Activated naive CD4-positive, alpha-beta T cell (primary cell): ENCODE measurements around the gene TTN.

Experiments used
- DNase-seq, 4 experiments: peaks; one replicate each; lab custom pipeline; 2025; lab: John Stamatoyannopoulos, UW

Gene TTN

DNA sequence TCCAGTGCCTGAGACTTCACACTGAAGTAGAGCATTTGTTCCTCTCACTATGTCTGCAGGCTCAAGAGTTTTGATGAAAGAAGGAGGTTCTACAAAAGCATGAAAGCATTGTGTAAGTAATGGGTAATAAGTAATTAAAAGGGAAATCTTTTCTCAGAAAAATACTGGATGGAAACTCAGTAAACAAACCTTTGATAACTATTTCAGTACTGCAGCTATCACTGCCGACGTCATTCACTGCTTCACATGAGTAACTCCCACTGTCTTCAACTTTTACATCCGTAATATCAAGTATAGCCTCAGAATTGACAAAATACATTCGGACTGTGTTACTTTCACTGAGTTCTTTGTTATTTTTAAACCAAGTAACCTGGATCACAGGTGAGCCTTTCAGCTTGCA lies 72.7 kb downstream of the TTN start:
- no peak for DNase-seq

DNA sequence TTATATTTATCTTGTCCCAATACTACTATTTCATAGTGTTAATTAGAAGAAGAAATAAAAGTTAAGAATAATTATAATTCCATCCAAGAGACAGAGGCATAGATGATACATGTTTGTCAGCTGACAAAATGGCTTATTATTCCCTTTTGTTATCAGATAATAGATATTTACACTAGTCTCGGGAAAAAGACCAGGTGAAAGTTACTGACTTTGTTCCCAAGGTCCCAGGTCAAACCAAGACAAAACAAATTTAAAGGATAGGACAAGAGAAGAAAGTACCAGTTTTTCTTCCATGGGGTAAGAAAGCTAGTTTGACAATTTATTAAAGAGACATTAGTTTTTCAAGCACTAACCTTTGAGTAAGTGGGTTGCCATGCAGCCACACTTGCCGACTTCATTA lies 73.2 kb downstream of the TTN start:
- no peak for DNase-seq

GRCh38 chr2:178732913-178733312 lies 74.3 kb downstream of the TTN start:
- DNase-seq, result no peak

DNA sequence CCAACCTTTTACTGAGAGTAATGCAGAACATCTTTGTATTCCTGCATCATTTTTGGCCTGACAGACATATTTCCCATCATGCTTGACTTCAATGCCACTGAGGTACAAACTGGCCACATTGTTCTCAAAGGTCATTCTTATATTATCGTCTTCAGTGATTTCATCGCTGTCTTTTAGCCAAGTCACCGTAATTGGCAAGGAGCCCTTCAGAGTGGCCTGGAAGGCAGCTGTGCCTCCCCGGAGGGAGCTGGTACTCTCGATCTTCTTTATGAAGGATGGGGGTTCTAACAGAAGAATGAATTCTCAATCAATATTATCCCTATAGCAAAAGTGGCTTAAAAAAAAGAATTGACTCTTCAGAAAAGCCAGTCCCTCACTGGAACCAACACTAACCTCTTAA lies 75.9 kb downstream of the TTN start:
- DNase-seq, result no peak

DNA sequence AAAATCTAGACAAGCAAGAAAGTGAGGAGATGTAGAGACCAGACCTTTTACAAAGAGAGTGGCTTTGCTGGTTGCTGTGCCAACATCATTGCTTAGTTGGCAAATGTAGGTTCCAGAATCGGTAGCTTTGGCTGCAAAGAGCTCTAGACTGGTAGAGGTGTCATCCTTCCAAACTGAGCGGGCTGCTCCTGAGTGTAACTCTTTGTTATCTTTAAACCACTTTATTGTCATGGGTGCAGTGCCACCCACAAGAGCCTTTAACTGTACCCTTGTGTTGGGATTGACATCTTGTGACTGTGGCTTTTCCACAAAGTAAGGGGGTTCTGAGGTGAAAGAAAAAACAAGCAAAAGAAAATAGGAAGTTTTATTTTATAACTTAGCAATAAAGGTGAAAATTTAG lies 77.2 kb downstream of the TTN start:
- no peak for DNase-seq

DNA sequence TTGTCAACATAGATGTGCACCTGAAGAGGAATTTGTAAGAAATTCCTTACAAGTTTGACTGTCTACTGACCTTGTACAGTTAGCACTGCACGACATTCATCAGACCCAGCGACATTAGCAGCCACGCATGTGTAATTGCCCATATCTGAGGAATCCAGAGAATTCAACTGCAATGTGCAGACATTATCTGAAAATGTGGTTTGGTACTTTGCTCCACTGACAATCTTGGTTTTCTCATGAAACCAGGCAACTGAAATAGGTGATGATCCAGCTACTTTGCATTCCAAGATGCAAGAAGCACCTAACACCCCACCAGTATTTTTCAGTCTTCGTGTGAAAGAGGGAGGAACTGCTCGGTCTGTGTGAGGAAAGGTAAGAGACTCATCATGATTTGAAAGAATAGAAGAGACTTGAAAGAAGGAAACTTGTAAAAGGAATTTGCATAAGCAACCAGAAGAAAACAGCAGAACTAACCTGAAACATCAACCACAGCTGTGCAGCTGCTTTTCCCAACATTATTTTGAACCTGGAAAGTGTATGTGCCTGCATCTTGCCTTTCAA lies 83.4 kb downstream of the TTN start:
- no peak for DNase-seq

- no peak for DNase-seq
Measured at GRCh38 chr2:178722296-178722695, 84.9 kb downstream of the TTN start.

GRCh38 chr2:178718988-178719387 lies 88.2 kb downstream of the TTN start:
- no peak for DNase-seq

DNA sequence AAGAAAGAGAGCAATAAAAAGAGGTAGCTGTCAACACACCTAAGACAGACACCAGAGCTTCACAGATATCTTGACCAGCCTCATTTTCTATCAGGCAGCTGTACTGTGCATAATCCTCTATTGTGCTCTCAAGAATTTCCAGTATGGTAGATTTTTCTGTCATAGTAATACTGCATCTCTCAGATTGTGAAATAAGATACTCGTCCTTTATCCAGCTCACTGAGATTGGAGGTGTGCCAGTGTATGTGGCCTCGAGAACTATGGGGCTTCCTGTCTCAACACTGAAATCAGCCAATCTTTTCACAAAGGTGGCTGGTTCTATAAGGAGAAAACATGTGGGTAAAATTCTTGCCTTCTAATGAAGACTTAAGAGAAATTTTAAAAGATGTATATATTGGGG lies 88.9 kb downstream of the TTN start:
- no peak for DNase-seq

DNA sequence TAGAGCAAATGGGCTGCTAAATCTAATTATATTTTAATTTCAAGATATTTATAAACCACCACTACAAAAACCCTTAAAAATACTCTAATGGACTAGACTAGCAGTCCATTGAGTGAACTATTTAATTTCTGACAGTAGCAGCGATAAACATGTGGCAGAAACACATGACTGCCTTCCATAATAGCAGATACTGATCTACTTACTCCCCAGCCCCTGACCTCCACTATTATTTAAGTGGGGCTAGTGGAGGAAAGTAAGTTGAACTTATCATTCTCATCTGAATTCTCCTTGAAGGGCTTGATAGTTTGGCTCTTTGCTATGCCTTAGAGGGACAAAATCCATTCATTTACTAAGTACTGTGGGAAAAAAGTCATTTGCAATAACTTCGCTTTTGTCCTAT lies 90.8 kb downstream of the TTN start:
- DNase-seq, result no peak

GRCh38 chr2:178715366-178715765 lies 91.9 kb downstream of the TTN start:
- no peak for DNase-seq

GRCh38 chr2:178707476-178707875 lies 99.7 kb downstream of the TTN start:
- DNase-seq, result no peak

DNA sequence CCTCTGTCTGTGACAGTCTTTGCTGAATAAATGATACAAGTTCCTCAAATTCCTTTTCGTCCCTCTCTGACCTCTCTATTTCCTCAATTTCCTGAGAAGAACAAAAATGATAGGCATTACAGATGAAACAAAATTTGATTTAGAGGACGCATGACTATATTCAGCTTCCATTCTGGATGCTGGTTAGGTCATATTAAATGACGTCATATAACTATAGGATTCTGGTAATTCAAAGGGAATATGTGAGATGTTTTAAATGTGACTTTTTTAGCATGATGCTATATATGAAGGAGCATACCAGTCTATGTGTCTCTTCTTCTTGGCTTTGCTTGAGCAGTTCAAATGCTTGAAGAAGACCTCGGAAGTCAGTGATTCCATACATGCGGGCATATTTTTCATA lies 102.3 kb downstream of the TTN start:
- DNase-seq, result no peak

GRCh38 chr2:178702361-178702760 lies 104.9 kb downstream of the TTN start:
- DNase-seq, result no peak

DNA sequence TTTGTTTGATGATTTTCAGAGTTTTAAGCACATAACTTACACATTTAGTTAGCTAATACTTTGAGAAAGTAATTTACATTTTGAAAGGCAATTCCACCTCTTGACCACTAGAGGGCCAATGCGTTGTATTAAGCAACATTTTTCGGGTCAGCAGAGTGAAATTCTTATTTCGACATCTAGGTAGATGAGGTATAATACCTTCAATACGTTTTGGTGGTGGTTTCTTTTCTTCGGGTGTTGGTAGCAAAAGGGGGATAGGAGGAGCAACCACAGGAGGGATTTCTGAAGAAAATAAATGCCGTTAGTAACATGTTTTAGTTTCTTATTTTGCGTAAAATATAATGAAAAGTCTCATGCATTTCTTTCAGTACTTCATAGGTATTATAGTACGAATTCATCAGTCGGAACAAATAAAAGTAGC lies 106.3 kb downstream of the TTN start:
- no peak for DNase-seq

GRCh38 chr2:178700136-178700535 lies 107.1 kb downstream of the TTN start:
- DNase-seq, result no peak

DNA sequence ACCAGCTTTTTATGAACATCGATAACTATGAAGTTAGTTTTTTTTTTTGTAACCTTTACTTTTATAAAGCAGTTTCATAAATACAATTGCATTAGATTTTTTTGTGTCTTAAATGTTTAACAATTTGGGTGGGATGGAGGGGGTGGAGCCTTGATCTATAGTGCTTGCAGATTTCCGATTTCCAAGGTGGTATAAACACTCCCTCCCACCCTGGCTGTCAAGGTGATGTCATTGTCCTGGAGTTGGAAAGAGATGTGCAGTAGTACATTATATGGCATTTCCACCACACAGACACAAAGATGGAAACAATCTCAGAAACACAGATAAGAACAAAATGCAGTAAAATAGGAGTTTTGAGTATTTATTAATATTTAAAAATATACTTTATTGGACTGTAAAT lies 114.4 kb downstream of the TTN start:
- no peak for DNase-seq

- DNase-seq, result no peak
Measured at GRCh38 chr2:178689808-178690207, 117.4 kb downstream of the TTN start.

GRCh38 chr2:178683877-178684276 lies 123.3 kb downstream of the TTN start:
- no peak for DNase-seq

GRCh38 chr2:178681081-178681480 lies 126.1 kb downstream of the TTN start:
- no peak for DNase-seq

DNA sequence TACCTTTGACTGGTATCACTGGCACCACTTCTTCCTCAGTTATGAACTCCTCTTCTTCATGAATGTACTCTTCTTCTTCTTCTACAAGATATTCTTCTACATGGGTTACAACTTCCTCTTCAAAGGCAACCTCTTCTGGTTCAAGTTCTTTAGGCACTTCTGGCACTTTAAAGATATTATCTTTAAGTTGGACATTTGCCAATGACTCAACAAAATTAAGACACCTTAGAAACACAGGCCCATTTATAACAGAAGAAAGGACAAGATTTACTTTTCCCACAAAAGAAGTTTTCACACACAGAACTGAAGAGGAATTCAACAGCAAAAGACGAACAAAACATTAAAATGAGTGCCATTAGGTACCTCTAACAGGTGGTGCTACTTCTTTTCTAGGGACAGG lies 127.3 kb downstream of the TTN start:
- no peak for DNase-seq

DNA sequence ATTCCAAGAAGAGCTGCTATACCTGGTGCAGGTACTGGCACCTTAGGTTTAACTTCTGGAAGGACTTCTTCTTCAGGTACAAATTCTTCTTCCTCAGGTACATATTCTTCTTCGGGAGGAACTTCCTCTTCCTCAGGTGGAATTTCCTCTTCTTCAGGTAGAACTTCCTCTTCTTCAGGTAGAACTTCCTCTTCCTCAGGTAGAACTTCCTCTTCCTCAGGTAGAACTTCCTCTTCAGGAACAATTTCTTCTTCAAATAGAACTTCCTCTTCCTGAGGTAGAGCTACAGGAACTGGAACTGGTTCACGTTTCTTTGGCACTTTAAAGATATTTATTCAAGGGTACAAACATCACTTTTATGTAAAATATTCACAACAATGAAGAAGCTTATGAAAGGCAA lies 129.6 kb downstream of the TTN start:
- no peak for DNase-seq

GRCh38 chr2:178676046-178676445 lies 131.2 kb downstream of the TTN start:
- DNase-seq, result no peak

GRCh38 chr2:178674122-178674521 lies 133.1 kb downstream of the TTN start:
- no peak for DNase-seq

- no peak for DNase-seq
Measured at GRCh38 chr2:178666458-178666857, 140.8 kb downstream of the TTN start.
